MCF 10A (cell line): ENCODE measurements around the gene BCAP31. TPM values are rescaled to one million over a fixed set of nuclear protein-coding genes. Genes with fewer than 3 reads are reported as not detected.

Experiments used
- BruUV-seq: library from RNA; stranded (reverse); fragments of 400-500 nt; replicated peaks from 2 replicates; lab custom pipeline; 2021; lab: Mats Ljungman, UMichigan
- CTCF ChIA-PET: fragments of 300-600 bp; sonication (Branson Sonifier 250); formaldehyde crosslinking; extraction: SDS; loops from one replicate; lab custom pipeline; 2021; ENCODE audit warnings: antibody characterized with exemption, inconsistent platforms; lab: Yijun Ruan, JAX
- POLR2A ChIA-PET: fragments of 300-600, 350-650 bp; sonication (Branson Sonifier 250); formaldehyde crosslinking; extraction: SDS; loops from one replicate; lab custom pipeline; 2020; ENCODE audit warnings: antibody characterized with exemption, inconsistent platforms; lab: Yijun Ruan, JAX
- DNase-seq: peaks from one replicate; pipeline ENCODE4 v3.0.0-alpha.2; 2018; ENCODE audit not compliant: unreplicated experiment
- H3K27ac Mint-ChIP-seq: one replicate; pipeline ENCODE4 v1.8.0; 2022; ENCODE audit warnings: mild to moderate bottlenecking, low read depth, mixed read lengths; ENCODE audit not compliant: unreplicated experiment
- H3K27me3 Mint-ChIP-seq: one replicate; pipeline ENCODE4 v1.8.0; 2022; ENCODE audit warnings: mixed read lengths; ENCODE audit not compliant: insufficient read depth, unreplicated experiment
- H3K36me3 Mint-ChIP-seq: one replicate; pipeline ENCODE4 v1.8.0; 2022; ENCODE audit warnings: mild to moderate bottlenecking, moderate library complexity, mixed read lengths; ENCODE audit not compliant: insufficient read depth, unreplicated experiment
- H3K4me1 Mint-ChIP-seq: one replicate; pipeline ENCODE4 v1.8.0; 2022; ENCODE audit warnings: mixed read lengths; ENCODE audit not compliant: insufficient read depth, unreplicated experiment
- H3K4me3 Mint-ChIP-seq: one replicate; pipeline ENCODE4 v1.8.0; 2022; ENCODE audit warnings: mild to moderate bottlenecking, moderate library complexity, mixed read lengths; ENCODE audit not compliant: unreplicated experiment
- H3K9me3 Mint-ChIP-seq: one replicate; pipeline ENCODE4 v1.8.0; 2022; ENCODE audit warnings: mixed read lengths; ENCODE audit not compliant: unreplicated experiment
- CTCF ChIP-seq: fragments of 200-600 bp; IDR thresholded peaks from one replicate; pipeline ENCODE4 v1.8.0; 2022; ENCODE audit warnings: antibody characterized with exemption, mild to moderate bottlenecking; ENCODE audit not compliant: unreplicated experiment
- intact Hi-C: fragments of 100-400 bp; cut with micrococcal nuclease; formaldehyde crosslinking; loops from 2 replicates; pipeline ENCODE4 v1.14.1; 2022
- total RNA-seq: library from RNA; stranded (reverse); gene quantifications from 2 replicates; pipeline ENCODE4 v1.2.3, GENCODE V29; 2022

BCAP31 gene
- total RNA-seq, 1 experiment from 2014 or later: 203 TPM

- Mint-ChIP-seq H3K9me3 (no peaks in the 10 kb centered on the region), H3K4me3 (peak overlapping the region; percentile 69), H3K27ac (peak overlapping the region; percentile 81), H3K36me3 (peaks cover 26% of the 10 kb centered on the region), H3K4me1 (peaks cover 31% of the 10 kb centered on the region), H3K27me3 (no peaks in the 10 kb centered on the region)
- no peak for TF ChIP-seq CTCF
- ChIA-PET CTCF (interaction anchor here (0.6 to 0.7 kb wide), 2 partner anchors 287 to 690 kb away, joined by 3 read pairs; no protein-coding TSS in a partner anchor), POLR2A (interaction anchor here (1.5 to 2.1 kb wide), 3 partner anchors 40 to 245 kb away, joined by 7 to 13 read pairs (median 8); partner anchors contain the start of genes HCFC1, IDH3G and SSR4)
- BruUV-seq: no TSS peak
- DNase-seq: peak; percentile 48
- intact Hi-C loops: no loop called here
Measured at GRCh38 chrX:153726286-153727122, 2.3 kb upstream of the BCAP31 start.

- POLR2A ChIA-PET: interaction anchor here (2.1 kb wide), 1 partner anchor 68 kb away, joined by 13 read pairs; the partner anchor contains the start of genes IDH3G and SSR4
- Mint-ChIP-seq H3K9me3 (no peaks in the 10 kb centered on the region), H3K27me3 (no peaks in the 10 kb centered on the region), H3K4me1 (peaks cover 24% of the 10 kb centered on the region), H3K4me3 (peak overlapping the region; percentile 36), H3K27ac (no peak overlapping the region), H3K36me3 (peaks cover 29% of the 10 kb centered on the region)
- no TSS peak for BruUV-seq
- DNase-seq: no peak
- TF ChIP-seq CTCF: no peak
- CTCF ChIA-PET: interaction anchor here (0.7 kb wide), 1 partner anchor 689 kb away, joined by 3 read pairs; no protein-coding TSS in a partner anchor
- intact Hi-C loops: loop anchor here (2.0 kb wide), 1 partner anchor 69 kb away; the partner anchor contains the start of genes IDH3G and SSR4
Measured at GRCh38 chrX:153725832-153726285, 1.7 kb upstream of the BCAP31 start.

- POLR2A ChIA-PET: no interaction called here
- no peaks in the 10 kb centered on the region for H3K9me3 Mint-ChIP-seq
- peaks cover 19% of the 10 kb centered on the region for H3K4me1 Mint-ChIP-seq
Measured at GRCh38 chrX:153725039-153725831, 1.0 kb upstream of the BCAP31 start.

More at GRCh38 chrX:153725039-153725831, 1.0 kb upstream of the BCAP31 start:
- Mint-ChIP-seq H3K27me3 (no peaks in the 10 kb centered on the region), H3K4me3 (peak overlapping the region; percentile 82), H3K36me3 (peaks cover 30% of the 10 kb centered on the region), H3K27ac (no peak overlapping the region)
- CTCF ChIA-PET: no interaction called here
- BruUV-seq: no TSS peak
- DNase-seq: no peak
- TF ChIP-seq CTCF: no peak
- intact Hi-C loops: loop anchor here (2.0 kb wide), 1 partner anchor 70 kb away; the partner anchor contains the start of genes IDH3G and SSR4
